Mammary epithelial cell (primary cell): ENCODE measurements around the gene CCKAR.

Experiments
- EZH2 ChIP-seq: IDR thresholded peaks from 2 replicates; pipeline ENCODE4 v1.6.1; 2012; ENCODE audit warnings: low read length, inconsistent platforms, borderline replicate concordance
- TF ChIP-seq, protein P1 (sequence below), 2 donors: IDR thresholded peaks in 1 of 2; conservative IDR thresholded peaks in 1 of 2; 2 replicates each; pipeline ENCODE4 v1.5.1; 2011 to 2012; ENCODE audit warnings: inconsistent platforms in 2 of 2, low read length in 2 of 2, mild to moderate bottlenecking in 2 of 2, control low read depth in 1 of 2, low read depth in 1 of 2; ENCODE audit not compliant: insufficient read depth in 1 of 2; ENCODE audit errors: extremely low read depth in 1 of 2

DNA sequence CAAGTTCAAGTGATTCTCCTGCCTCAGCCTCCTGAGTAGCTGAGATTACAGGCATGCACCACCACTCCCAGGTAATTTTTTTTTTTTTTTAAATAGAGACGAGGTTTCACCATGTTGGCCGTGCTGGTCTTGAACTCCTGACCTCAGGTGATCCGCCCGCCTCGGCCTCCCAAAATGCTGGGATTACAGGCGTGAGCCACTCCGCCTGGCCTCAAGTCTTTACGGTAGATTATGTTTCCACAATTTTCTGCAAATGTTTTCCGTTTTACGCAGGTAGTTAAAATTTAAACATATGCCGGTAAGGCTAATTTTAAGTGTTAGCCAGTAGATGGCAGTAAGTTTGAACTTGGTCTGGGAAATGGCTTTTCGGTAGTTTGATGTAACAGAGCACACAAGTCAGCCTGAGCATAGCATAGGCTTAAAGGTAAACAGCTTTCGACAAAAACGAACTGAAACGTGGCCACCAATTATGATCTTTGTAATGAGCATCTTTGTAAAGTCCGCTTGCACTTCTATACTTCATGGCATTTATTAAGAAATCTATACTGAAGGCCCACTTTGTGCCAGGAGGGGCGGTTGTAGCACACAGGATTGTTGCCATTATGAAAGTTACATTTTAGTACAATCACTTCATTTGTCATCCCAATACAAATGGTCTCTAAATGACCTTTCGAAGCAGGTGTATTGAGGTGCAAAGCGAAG is 31.1 kb downstream of the CCKAR start:
- TF ChIP-seq EZH2: no peak
- TF ChIP-seq, protein P1, sequence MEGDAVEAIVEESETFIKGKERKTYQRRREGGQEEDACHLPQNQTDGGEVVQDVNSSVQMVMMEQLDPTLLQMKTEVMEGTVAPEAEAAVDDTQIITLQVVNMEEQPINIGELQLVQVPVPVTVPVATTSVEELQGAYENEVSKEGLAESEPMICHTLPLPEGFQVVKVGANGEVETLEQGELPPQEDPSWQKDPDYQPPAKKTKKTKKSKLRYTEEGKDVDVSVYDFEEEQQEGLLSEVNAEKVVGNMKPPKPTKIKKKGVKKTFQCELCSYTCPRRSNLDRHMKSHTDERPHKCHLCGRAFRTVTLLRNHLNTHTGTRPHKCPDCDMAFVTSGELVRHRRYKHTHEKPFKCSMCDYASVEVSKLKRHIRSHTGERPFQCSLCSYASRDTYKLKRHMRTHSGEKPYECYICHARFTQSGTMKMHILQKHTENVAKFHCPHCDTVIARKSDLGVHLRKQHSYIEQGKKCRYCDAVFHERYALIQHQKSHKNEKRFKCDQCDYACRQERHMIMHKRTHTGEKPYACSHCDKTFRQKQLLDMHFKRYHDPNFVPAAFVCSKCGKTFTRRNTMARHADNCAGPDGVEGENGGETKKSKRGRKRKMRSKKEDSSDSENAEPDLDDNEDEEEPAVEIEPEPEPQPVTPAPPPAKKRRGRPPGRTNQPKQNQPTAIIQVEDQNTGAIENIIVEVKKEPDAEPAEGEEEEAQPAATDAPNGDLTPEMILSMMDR (conservative IDR thresholded peaks at IDR 0.05 in 1 of 2, IDR thresholded peaks at IDR 0.05 in 1 of 2; ENCODE audit: extremely low read depth in 1 of 2, insufficient read depth in 1 of 2, low read depth in 1 of 2, low read length in 2 of 2): peak; percentile 62 to 69
